ENCODE results near the gene PSMG3.
"Not testable (repeated sequence)": the region's sequence is repeated elsewhere in the genome, so short reads cannot be mapped to it uniquely, and the experiment has no call there.

Gene PSMG3

DNA sequence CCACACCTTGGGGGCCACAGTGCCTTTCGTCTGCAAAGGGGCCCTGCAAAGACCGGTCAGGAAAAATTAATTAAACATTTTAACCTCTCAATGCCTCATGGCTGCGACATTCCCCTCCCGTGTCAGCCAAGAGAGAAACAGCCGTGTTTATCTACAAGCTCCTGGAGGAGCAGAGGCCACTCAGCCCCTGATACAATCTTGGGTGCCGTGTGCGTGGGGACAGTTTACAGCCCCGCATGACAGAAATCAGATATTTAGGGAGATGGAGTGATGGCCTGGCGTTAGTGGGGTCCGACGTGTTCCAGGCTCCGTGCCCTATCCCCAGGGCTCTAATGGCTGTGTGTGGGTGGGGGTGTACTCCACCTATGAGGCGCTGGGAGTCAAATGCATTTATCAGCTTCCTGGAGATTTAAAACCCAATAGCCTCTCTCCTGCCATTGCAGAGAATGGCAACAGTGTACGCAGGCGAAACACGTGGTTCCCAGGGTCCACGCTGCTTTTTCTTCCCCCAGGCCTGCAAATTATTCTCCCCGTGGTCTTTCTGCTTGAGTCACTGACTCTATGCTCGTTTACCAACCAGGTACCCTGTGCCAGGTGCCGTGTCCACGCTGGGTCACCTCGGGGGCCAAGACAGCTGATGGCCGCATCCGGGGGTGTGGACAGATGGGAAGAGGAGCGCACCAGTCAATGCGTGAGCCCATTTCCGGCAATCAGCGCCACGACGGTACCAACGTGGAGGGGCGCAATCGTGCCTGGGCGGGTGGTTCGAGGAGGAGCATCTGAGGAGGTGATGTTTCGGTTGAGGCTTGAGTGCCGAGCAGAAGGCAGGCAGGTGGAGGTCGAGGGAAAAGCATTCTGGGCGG, 26.6 kb upstream of the PSMG3 start:
- DNase-seq = no peak

DNA sequence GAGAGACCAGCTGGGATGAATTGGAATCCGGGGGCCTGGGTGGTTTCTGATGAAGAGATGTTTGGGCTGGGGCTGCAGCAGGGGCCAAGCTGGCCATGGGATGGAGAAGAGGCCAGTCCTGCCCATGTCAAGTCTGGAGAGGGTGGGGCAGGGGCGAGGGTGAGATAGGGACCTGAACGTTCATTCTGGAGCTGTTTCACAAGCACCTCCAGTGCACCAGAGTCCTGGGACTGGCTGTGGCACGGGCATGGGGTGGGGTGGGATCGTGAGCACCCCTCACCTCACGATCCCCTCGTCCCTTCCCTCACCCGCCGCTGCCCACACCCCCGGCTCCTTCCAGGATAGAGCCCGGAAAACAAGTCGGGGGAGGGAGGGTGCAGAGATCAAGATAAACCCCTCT, 25.8 kb upstream of the PSMG3 start:
- DNase-seq = no peak

- DNase-seq = no peak
Observed at GRCh38 chr7:1595027-1595426, 25.2 kb upstream of the PSMG3 start.

- no peak for DNase-seq
Observed at GRCh38 chr7:1593904-1594421, 24.1 kb upstream of the PSMG3 start.

GRCh38 chr7:1593091-1593866, 23.4 kb upstream of the PSMG3 start:
- no peak for DNase-seq

DNA sequence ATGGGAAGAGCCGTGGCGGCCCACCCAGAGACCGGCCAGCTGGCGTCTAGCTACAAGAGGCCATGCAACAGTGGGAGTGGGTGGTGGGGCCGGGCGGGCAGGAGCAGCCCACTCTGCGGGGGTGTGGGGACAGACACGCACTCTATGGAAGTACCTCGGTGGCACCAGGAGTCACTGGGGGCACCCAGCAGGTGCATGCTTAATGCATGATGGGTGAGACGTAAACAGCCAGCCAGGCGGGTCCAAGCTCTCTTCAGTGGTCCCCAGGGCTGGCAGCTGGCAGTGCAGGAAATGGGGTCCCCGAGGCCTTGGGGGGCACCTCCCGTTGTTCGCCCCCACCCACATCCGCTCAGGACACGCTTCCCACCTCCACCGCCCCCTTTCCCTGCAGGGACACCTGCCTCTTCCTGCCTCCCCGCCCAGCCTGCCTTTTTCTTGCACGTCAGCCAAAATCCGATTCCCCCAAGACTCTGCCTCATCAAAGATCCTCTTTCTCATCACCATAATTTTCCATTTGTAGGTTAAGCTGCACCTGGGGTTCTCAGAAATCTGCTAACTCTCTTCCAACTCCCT, 22.6 kb upstream of the PSMG3 start:
- DNase-seq = no peak

DNA sequence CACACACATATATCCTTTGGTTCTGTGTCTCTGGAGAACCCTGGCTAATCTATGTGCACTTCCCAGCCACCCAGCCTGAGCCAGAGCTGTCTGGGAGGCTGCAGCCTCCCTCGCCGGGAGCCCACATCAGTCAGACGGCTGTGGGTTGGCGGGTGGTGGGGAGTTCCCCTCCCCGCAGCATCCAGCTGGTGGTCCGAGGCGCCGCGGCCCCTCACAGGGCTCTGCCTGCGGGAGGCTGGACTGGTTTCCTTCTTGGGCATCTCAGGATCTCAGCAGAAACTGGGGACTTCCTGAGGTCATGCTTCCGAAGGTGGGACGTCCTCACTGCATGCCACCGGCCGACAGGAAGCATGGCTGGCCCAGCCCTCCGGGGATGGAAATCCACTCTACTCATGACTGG, 22.0 kb upstream of the PSMG3 start:
- no peak for DNase-seq

- DNase-seq = no peak
Observed at GRCh38 chr7:1591396-1591795, 21.6 kb upstream of the PSMG3 start.

DNA sequence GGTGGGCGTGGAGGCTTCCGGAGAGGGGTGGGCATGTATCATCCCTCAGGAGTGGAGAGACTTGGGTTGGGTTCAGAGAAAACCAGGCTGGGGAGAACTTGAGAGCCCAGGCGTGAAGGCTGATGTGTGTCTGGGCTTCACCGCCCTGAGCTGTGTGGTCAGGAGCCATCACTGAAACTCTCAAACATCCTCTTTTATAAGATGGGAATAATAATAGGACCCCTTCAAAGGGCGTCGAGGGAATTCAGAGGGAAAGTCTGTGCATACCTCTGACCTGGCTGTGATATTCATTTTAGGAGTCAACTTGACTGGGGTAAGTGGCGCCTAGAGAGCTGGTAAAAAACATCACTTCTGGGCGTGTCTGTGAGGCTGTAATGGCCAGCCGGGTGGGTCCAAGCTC, 21.1 kb upstream of the PSMG3 start:
- DNase-seq = no peak

GRCh38 chr7:1590476-1590875, 20.6 kb upstream of the PSMG3 start:
- DNase-seq = no peak

DNA sequence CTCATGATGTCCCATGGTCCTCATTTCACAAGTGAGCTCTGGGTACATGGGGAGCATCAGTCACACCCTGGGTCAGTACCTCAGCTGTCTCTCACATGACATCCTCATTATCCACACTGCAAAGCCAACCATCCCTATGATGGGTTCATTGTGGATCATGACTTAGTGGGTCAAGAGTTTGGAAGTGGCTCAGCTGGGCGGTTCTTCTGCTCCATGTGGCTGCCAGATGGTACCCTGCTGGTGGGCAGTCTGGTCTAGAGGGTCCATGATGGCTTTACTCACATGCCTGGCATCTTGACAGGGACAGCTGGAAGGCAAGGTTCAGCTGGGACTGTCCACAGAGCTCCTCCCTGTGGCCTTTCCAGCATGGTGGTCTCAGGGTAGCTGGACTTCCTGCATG, 19.1 kb upstream of the PSMG3 start:
- DNase-seq = no peak

GRCh38 chr7:1587738-1588137, 17.9 kb upstream of the PSMG3 start:
- DNase-seq = no peak

DNA sequence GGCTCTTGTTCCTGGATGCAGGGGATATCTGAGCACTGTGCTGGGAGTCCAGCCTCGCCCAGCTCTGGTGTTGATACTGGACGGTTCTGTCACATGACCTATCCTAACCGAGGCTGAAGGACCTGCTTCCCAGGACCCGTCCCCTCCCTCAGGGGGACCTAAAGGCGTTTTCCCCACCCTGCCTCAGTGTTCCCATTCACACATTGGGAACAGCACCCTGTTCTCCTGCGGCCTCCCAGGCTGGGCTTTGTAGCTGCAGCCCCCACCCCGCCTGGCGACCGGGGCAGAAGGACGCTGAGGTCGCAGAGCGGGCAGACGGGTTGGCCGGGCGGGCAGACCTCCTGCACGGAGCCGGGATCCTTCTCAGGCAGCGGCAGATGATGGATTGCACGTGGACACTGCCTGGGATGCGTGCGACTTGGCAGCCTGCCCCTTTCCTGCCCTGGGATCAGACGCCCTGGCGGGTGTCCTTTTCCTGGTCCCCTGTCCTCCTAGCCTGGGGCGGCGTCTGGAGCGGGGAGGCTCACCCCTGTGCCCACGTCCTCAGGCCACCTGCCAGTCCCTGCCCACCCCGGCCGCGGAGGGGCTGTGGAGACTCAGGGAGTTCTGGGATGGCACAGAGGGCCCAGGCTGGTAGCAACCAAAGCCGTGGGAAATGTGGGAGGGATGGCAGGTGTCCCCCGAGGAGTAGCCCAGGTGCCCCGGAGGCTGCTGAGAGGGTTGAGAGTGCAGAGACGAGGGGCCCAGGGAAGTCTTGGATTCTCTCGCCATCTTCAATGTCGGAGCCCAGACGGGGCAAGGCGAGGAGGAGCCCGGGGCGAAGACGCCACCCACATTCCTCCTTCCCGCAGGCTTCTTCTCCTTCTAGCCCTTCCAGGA, 17.2 kb upstream of the PSMG3 start:
- DNase-seq = no peak

GRCh38 chr7:1586126-1586826, 16.4 kb upstream of the PSMG3 start:
- no peak for DNase-seq

DNA sequence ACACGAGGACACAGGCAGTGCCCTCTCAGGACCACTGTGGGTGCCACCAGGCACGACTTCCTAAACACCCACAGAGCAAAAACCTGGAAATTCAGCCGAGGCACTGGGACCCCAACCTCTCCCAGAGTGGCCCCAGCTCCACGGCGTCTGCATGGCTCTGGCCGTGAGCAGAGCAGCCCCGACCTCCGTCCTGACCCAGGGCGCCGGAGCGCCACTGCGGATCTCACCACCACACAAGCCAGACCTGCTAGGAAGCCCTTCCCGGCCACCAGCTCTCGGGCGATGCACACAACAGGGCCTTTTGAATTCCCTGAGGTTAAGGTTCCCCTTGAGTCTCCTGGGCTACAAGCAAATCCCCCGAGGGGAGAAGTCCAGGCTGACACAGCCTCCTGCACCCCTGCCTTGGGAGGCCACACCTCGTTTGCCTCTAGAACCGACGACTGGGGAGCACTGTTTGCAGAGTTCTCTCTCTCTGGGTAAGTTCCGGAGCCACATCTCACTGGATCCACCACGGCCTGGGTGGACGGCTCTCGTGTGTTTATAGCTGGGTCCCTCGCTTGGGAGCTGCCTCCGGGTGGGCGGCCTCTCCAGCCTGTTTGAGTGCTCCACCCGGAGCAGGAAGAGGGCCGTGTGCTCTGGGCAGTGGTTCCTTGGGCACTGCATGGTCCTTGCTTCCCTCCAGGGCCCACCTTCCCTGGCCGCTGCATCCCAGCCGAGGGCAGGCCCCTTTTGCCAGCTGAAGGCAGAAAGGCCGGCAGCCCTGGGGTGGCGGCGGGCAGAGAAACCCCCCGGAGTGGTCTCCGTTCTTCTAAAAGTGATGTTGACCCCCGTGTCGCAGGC, 15.5 kb upstream of the PSMG3 start:
- no peak for DNase-seq

GRCh38 chr7:1584700-1585099, 14.9 kb upstream of the PSMG3 start:
- no peak for DNase-seq

- DNase-seq = not testable (repeated sequence)
Observed at GRCh38 chr7:1583241-1583930, 13.6 kb upstream of the PSMG3 start.

DNA sequence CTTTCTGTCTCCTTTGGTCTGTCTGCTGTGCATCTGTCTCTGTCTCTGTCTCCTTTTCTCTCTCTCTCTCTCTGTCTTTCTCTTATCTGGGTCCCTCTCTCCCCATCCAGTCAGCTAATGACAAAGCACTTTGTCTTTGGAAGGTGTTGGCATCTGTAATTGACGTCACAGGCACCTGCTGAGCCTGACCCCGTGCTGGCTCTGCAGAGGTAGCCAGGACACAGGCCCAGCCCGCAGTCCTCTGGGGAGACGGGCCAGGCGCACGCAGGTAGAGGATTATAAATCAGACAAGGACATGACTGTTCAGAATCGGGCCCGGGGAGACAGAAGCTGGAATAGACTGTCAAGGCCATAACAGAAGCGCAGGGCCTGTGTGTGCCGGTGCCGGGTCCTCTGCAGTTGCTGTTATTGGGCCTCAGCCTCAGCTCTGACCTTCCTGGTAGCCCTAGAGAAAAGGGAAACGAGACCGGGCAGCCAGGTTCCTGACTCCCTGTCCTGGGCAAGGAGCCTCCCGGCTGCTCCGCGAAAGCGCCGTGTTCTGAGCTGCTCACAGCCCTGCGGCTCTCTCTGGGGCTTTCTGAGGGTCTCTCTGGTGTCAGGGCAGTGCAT, 10.7 kb upstream of the PSMG3 start:
- DNase-seq = no peak

DNA sequence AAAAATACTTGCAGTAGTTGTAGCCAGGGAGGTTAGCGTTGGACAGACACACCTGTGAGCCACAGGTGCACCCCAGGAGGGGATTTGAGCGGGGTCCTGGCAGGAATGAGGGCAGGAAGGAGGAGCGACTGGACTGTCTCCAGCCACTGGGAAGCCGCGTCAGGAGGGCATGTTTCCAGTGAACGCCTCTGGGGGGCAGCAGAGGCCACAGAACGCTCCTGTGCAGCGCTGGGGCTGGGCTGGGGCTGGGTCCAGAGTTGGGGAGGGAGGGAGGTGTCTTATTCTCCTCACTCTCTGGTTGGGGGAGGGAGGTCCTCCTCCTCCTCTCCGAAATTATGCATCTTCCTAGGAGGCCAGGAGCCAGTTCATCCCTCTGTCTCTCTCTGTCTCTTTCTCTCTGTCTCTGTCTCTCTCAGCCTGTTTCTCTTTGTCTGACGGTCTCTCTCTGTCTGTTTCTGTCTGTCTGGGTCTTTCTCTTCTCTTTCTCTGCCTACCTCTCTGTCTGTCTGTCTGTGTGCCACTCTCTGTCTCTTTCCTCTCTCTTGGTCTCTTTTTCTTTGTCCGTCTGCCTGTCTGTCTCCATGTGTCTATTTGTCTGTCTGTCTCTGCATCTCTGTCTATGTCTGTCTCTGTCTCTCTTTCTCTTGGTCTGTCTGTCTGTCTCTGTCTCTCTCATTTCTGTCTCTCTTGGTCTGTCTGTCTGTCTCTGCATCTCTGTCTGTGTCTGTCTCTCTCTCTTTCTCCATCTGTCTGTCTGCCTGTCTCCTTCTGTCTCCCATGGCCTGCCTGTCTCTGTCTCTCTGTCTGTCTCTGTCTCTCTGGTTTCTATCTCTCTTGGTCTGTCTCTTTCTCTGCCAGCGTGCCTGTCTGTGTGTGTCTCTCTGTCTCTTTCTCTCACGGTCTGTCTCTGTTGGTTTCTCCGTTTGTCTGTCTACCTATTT, 9.9 kb upstream of the PSMG3 start:
- peak; percentile 16 for DNase-seq
